Astrocyte (in vitro differentiated cells and primary cell): Measurements from ENCODE around the gene DNAH14. TPM values are rescaled to one million over a fixed set of nuclear protein-coding genes. Genes with fewer than 3 reads are reported as not detected.

Experiments used
- DNase-seq: peaks from one replicate; pipeline ENCODE4 v3.0.0-alpha.2; 2010; ENCODE audit warnings: low read depth
- FAIRE-seq: peaks from 2 replicates; lab custom pipeline; 2011; peaks lifted over from hg19 to GRCh38; lab: Jason Lieb, UNC
- H2AFZ ChIP-seq: 2 replicates; pipeline ENCODE4 v1.6.0; 2012; ENCODE audit warnings: low read depth, low read length, inconsistent platforms
- H3K27ac ChIP-seq: 2 replicates; pipeline ENCODE4 v1.5.1; 2011; ENCODE audit warnings: low read depth, low read length, inconsistent platforms
- H3K27me3 ChIP-seq: 2 replicates; pipeline ENCODE4 v1.6.0; 2011; ENCODE audit warnings: low read length, inconsistent platforms; ENCODE audit not compliant: insufficient read depth
- H3K36me3 ChIP-seq: 2 replicates; pipeline ENCODE4 v1.5.1; 2011; ENCODE audit warnings: low read length, inconsistent platforms; ENCODE audit not compliant: insufficient read depth
- H3K4me1 ChIP-seq: 2 replicates; pipeline ENCODE4 v1.5.1; 2011; ENCODE audit warnings: low read length, inconsistent platforms; ENCODE audit not compliant: insufficient read depth
- H3K4me2 ChIP-seq: 2 replicates; pipeline ENCODE4 v1.6.0; 2012; ENCODE audit warnings: low read length, inconsistent platforms
- H3K4me3 ChIP-seq: 2 replicates; pipeline ENCODE4 v1.5.1; 2011; ENCODE audit warnings: low read depth, mild to moderate bottlenecking, low read length, inconsistent platforms; ENCODE audit not compliant: insufficient read depth
- H3K79me2 ChIP-seq: 2 replicates; pipeline ENCODE4 v1.6.0; 2012; ENCODE audit warnings: mild to moderate bottlenecking, low read length, inconsistent platforms; ENCODE audit not compliant: insufficient read depth
- H3K9ac ChIP-seq: 2 replicates; pipeline ENCODE4 v1.6.0; 2012; ENCODE audit warnings: mild to moderate bottlenecking, low read length, inconsistent platforms
- H3K9me3 ChIP-seq: 2 replicates; pipeline ENCODE4 v1.5.1; 2012; ENCODE audit warnings: low read depth, mild to moderate bottlenecking, low read length, inconsistent platforms; ENCODE audit not compliant: insufficient read depth
- H4K20me1 ChIP-seq: 2 replicates; pipeline ENCODE4 v1.6.0; 2012; ENCODE audit warnings: low read length, inconsistent platforms; ENCODE audit not compliant: insufficient read depth
- H3K27ac Mint-ChIP-seq: one replicate; pipeline ENCODE4 v1.8.0; 2021; ENCODE audit warnings: mild to moderate bottlenecking, mixed read lengths; ENCODE audit not compliant: unreplicated experiment
- H3K27me3 Mint-ChIP-seq: one replicate; pipeline ENCODE4 v1.8.0; 2021; ENCODE audit warnings: low read depth, mixed read lengths; ENCODE audit not compliant: unreplicated experiment
- H3K36me3 Mint-ChIP-seq: one replicate; pipeline ENCODE4 v1.8.0; 2021; ENCODE audit warnings: low read depth, mixed read lengths; ENCODE audit not compliant: unreplicated experiment
- H3K4me1 Mint-ChIP-seq: one replicate; pipeline ENCODE4 v1.8.0; 2021; ENCODE audit warnings: low read depth, mixed read lengths; ENCODE audit not compliant: unreplicated experiment
- H3K4me3 Mint-ChIP-seq: one replicate; pipeline ENCODE4 v1.8.0; 2021; ENCODE audit warnings: mild to moderate bottlenecking, moderate library complexity, mixed read lengths; ENCODE audit not compliant: unreplicated experiment
- H3K9me3 Mint-ChIP-seq: one replicate; pipeline ENCODE4 v1.8.0; 2021; ENCODE audit warnings: mild to moderate bottlenecking, mixed read lengths; ENCODE audit not compliant: unreplicated experiment
- EZH2 ChIP-seq: IDR thresholded peaks from 2 replicates; pipeline ENCODE4 v1.6.1; 2012; ENCODE audit warnings: mild to moderate bottlenecking, low read length, inconsistent platforms; ENCODE audit not compliant: insufficient read depth
- total RNA-seq: library from RNA; stranded (reverse); gene quantifications from 2 replicates; pipeline ENCODE4 v1.2.1, GENCODE V29; 2021
- TF ChIP-seq, protein P1 (sequence below): IDR thresholded peaks from 2 replicates; pipeline ENCODE4 v1.5.1; 2011; ENCODE audit warnings: low read depth, mild to moderate bottlenecking, inconsistent platforms, low read length, moderate library complexity; ENCODE audit not compliant: insufficient read depth

Gene DNAH14
- total RNA-seq, 1 donor from 2014 or later: 21.2 TPM

DNA sequence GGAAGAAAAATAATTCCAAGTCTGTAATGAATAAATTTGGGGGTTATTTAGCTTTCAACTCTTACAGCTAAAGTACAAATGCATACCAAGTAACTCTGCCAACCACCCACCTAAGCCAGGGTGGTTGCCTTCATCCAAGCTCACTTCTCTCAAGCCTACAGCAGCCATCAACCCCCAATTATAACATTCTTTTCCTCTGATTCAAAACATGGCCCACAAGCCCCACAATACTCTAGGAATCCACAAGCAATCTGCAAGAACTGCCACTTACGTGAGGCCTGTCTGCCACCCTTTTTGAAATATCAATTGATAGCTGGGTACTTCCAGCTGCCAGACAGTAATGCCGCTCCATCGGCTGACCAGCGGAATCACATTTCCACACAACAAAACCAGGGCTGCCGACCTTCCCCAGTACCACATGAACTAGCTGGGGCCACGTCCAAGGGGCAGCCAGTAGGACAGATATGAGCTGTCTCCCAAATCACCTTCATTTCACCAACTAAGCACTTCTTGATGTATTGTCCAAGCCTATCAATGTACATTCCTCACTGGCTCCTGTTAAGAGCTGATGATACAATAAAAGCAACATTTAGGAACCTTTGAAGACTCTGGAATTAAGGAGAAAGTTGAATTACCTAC, 495.2 kb downstream of the DNAH14 start:
- H3K4me1 ChIP-seq: peaks cover 36% of the 10 kb centered on the region
- H2AFZ ChIP-seq: no peak overlapping the region
- H3K9ac ChIP-seq: peak overlapping the region; percentile 85
- no peaks in the 10 kb centered on the region for H3K9me3 ChIP-seq
- peak overlapping the region; percentile 93 for H3K4me2 ChIP-seq
- H4K20me1 ChIP-seq: peaks cover 38% of the 10 kb centered on the region
- no peaks in the 10 kb centered on the region for H3K36me3 Mint-ChIP-seq
- peak overlapping the region; percentile 88 for H3K4me3 ChIP-seq
- no peaks in the 10 kb centered on the region for H3K27me3 ChIP-seq
- H3K27me3 Mint-ChIP-seq: no peaks in the 10 kb centered on the region
- TF ChIP-seq, protein P1, sequence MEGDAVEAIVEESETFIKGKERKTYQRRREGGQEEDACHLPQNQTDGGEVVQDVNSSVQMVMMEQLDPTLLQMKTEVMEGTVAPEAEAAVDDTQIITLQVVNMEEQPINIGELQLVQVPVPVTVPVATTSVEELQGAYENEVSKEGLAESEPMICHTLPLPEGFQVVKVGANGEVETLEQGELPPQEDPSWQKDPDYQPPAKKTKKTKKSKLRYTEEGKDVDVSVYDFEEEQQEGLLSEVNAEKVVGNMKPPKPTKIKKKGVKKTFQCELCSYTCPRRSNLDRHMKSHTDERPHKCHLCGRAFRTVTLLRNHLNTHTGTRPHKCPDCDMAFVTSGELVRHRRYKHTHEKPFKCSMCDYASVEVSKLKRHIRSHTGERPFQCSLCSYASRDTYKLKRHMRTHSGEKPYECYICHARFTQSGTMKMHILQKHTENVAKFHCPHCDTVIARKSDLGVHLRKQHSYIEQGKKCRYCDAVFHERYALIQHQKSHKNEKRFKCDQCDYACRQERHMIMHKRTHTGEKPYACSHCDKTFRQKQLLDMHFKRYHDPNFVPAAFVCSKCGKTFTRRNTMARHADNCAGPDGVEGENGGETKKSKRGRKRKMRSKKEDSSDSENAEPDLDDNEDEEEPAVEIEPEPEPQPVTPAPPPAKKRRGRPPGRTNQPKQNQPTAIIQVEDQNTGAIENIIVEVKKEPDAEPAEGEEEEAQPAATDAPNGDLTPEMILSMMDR: no peak
- H3K4me3 Mint-ChIP-seq: peak overlapping the region; percentile 71
- H3K27ac ChIP-seq: peak overlapping the region; percentile 87
- DNase-seq (peak; percentile 69), FAIRE-seq (no peak)
- H3K79me2 ChIP-seq: peaks cover 76% of the 10 kb centered on the region
- H3K36me3 ChIP-seq: peaks cover 7% of the 10 kb centered on the region
- peaks cover 43% of the 10 kb centered on the region for H3K4me1 Mint-ChIP-seq
- H3K27ac Mint-ChIP-seq: peak overlapping the region; percentile 89
- no peaks in the 10 kb centered on the region for H3K9me3 Mint-ChIP-seq

DNA sequence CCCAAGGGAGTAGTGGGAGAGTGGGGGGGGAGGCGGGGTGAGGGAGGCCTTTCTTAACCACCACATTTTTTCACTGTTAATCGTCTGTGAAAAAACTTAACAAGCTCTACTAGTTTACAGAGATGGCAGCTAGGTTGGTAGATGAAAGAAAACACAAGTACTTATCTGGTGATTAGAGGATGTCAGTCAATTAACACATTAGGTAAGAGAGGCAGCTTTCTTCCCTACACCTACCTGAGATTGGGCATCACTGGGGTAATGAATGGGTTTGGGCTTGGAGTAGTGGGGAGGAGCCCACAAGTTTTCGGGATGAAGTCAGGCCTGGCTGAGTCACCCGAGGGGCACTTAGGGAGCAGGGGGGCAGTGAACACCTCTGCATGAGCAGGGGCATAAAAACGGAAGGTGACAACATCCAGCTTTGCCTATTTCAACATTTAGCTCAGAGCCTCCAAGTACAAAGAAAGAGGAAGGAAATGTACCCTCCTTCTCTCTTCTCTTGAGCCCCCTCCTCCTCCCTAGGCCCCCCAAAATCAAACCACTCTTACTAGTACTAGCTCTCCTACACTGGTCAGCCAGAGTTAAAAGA, 495.8 kb downstream of the DNAH14 start:
- Histone ChIP-seq H3K4me3 (peak overlapping the region; percentile 88), H3K27me3 (peaks cover under 1% of the 10 kb centered on the region), H2AFZ (no peak overlapping the region), H3K36me3 (peaks cover 7% of the 10 kb centered on the region), H3K4me1 (peaks cover 36% of the 10 kb centered on the region), H3K27ac (peak overlapping the region; percentile 87), H3K79me2 (peaks cover 73% of the 10 kb centered on the region), H4K20me1 (peaks cover 38% of the 10 kb centered on the region), H3K4me2 (peak overlapping the region; percentile 93), H3K9me3 (no peaks in the 10 kb centered on the region), H3K9ac (peak overlapping the region; percentile 85)
- FAIRE-seq (no peak), DNase-seq (peak; percentile 44)
- Mint-ChIP-seq H3K4me3 (peak overlapping the region; percentile 71), H3K4me1 (peaks cover 43% of the 10 kb centered on the region), H3K36me3 (no peaks in the 10 kb centered on the region), H3K27me3 (no peaks in the 10 kb centered on the region), H3K27ac (peak overlapping the region; percentile 89), H3K9me3 (no peaks in the 10 kb centered on the region)
- TF ChIP-seq EZH2: no peak
- TF ChIP-seq, protein P1: no peak
